Neural progenitor cell (in vitro differentiated cells): ENCODE data around the gene NDRG2. TPM values are rescaled to one million over a fixed set of nuclear protein-coding genes. Genes with fewer than 3 reads are reported as not detected.

ENCODE experiments used
- DNase-seq: peaks from one replicate; pipeline ENCODE4 v3.0.0-alpha.2; 2016; ENCODE audit warnings: low spot score
- H2AFZ ChIP-seq: fragments of 200-600 bp; sonication (generic); replicated peaks from 2 replicates; pipeline ENCODE4 v1.6.1; 2016; ENCODE audit warnings: antibody characterized with exemption
- H3F3A ChIP-seq: fragments of 200-600 bp; sonication (generic); 2 replicates; pipeline ENCODE4 v1.6.1; 2016; ENCODE audit warnings: antibody characterized with exemption, low read depth
- H3K27ac ChIP-seq: fragments of 200-600 bp; sonication (generic); 2 replicates; pipeline ENCODE4 v1.5.1; 2016; ENCODE audit warnings: mild to moderate bottlenecking
- H3K27me3 ChIP-seq: fragments of 200-600 bp; sonication (generic); 2 replicates; pipeline ENCODE4 v1.6.1; 2016; ENCODE audit warnings: mild to moderate bottlenecking, moderate library complexity
- H3K36me3 ChIP-seq: fragments of 200-600 bp; sonication (generic); 2 replicates; pipeline ENCODE4 v1.5.1; 2016
- H3K4me1 ChIP-seq: fragments of 200-600 bp; sonication (generic); 2 replicates; pipeline ENCODE4 v1.6.1; 2016; ENCODE audit warnings: mixed run types
- H3K4me2 ChIP-seq: fragments of 200-600 bp; sonication (generic); 2 replicates; pipeline ENCODE4 v1.6.1; 2016
- H3K4me3 ChIP-seq: fragments of 200-600 bp; sonication (generic); 2 replicates; pipeline ENCODE4 v1.5.1; 2016
- H3K79me2 ChIP-seq: fragments of 200-600 bp; sonication (generic); 2 replicates; pipeline ENCODE4 v1.6.1; 2016; ENCODE audit warnings: low read depth
- H3K9ac ChIP-seq: fragments of 200-600 bp; sonication (generic); 2 replicates; pipeline ENCODE4 v1.6.1; 2016
- H3K9me3 ChIP-seq: fragments of 200-600 bp; sonication (generic); 2 replicates; pipeline ENCODE4 v1.5.1; 2016; ENCODE audit warnings: low read depth
- H4K20me1 ChIP-seq: fragments of 200-600 bp; sonication (generic); 2 replicates; pipeline ENCODE4 v1.6.1; 2016; ENCODE audit warnings: low read depth
- H3K27ac Mint-ChIP-seq: 3 replicates; pipeline ENCODE4 v1.8.0; 2021; ENCODE audit warnings: mixed read lengths
- H3K27me3 Mint-ChIP-seq: 2 replicates; pipeline ENCODE4 v1.8.0; 2022; ENCODE audit warnings: low read depth, mild to moderate bottlenecking, inconsistent platforms, moderate library complexity, mixed read lengths; ENCODE audit not compliant: insufficient read depth
- H3K36me3 Mint-ChIP-seq: 3 replicates; pipeline ENCODE4 v1.8.0; 2021; ENCODE audit warnings: mixed read lengths
- H3K4me1 Mint-ChIP-seq: 3 replicates; pipeline ENCODE4 v1.8.0; 2021; ENCODE audit warnings: mixed read lengths
- H3K4me3 Mint-ChIP-seq: 3 replicates; pipeline ENCODE4 v1.8.0; 2021; ENCODE audit warnings: mild to moderate bottlenecking, moderate library complexity, mixed read lengths
- H3K9me3 Mint-ChIP-seq: 3 replicates; pipeline ENCODE4 v1.8.0; 2020; ENCODE audit warnings: mixed read lengths
- EZH2 ChIP-seq: fragments of 200-600 bp; sonication (generic); IDR thresholded peaks from 2 replicates; pipeline ENCODE4 v1.6.1; 2017; ENCODE audit warnings: antibody characterized with exemption, mild to moderate bottlenecking, moderate library complexity
- EZH2phosphoT487 ChIP-seq: fragments of 200-600 bp; sonication (generic); IDR thresholded peaks from 2 replicates; pipeline ENCODE4 v1.6.1; 2017; ENCODE audit warnings: antibody characterized with exemption
- microRNA-seq: library from miRNA; unstranded; fragments of <30 nt; microRNA quantifications from one replicate; pipeline ENCODE4, GENCODE V29; 2016
- total RNA-seq: library from RNA; depleted of rRNA; stranded (reverse); fragments of >200 nt; gene quantifications from 2 replicates; pipeline ENCODE4 v1.2.3, GENCODE V29; 2015; ENCODE audit warnings: low replicate concordance
- TF ChIP-seq, protein P1 (sequence below): fragments of 200-600 bp; sonication (generic); IDR thresholded peaks from 2 replicates; pipeline ENCODE4 v1.5.1; 2017; ENCODE audit warnings: antibody characterized with exemption, mild to moderate bottlenecking

Gene NDRG2
- total RNA-seq, 1 donor from 2014 or later, result 1.3 TPM

DNA sequence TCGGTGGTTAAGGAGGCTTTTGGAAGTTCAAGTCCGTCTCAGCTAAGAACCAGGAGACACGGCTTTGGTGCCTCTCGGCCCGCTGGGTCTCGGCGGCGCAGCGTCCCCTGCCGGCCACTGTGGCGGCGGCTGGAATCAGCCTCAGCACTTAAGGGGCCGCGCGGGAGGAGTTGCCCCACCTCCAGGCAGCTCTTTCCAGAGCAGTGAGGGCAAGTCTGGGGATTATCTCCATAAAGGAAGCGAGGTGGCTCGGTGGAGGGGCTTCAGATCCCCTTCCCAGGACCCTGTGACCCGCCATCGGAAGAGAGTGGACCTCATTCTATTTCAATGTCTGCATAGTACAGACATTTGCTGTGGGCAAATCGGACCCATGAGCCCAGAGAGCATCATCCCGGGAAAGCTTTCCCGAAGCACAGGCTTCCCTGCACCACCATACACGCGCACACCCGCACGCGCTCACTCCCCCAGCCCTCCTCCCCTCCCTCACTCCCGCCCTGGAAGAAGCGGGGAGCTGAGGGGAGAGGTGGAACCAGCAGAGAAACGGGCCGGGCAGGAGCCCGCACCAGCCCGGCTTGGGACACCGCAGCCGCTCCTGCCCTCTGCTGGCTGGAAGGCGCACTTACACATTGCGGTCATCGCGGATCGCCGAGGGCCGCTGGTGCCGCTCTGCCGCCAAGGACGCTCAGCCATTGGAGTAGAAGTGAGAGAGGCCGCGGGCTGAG, 53.7 kb downstream of the NDRG2 start:
- no peaks in the 10 kb centered on the region for H3K9me3 ChIP-seq
- peaks cover 46% of the 10 kb centered on the region for H3K27me3 ChIP-seq
- peaks cover 4% of the 10 kb centered on the region for H3F3A ChIP-seq
- Mint-ChIP-seq H3K9me3 (no peaks in the 10 kb centered on the region), H3K4me1 (peaks cover 7% of the 10 kb centered on the region), H3K27ac (peak overlapping the region; percentile 94), H3K27me3 (no peaks in the 10 kb centered on the region), H3K36me3 (no peaks in the 10 kb centered on the region), H3K4me3 (peak overlapping the region; percentile 96)
- no peaks in the 10 kb centered on the region for H4K20me1 ChIP-seq
- H2AFZ ChIP-seq, result peak overlapping the region; percentile 95
- H3K4me2 ChIP-seq, result peak overlapping the region; percentile 77
- H3K4me1 ChIP-seq, result no peaks in the 10 kb centered on the region
- no peak overlapping the region for H3K27ac ChIP-seq
- H3K36me3 ChIP-seq, result no peaks in the 10 kb centered on the region
- peak overlapping the region; percentile 67 for H3K4me3 ChIP-seq
- TF ChIP-seq EZH2 (no peak), EZH2phosphoT487 (no peak)
- TF ChIP-seq, protein P1, sequence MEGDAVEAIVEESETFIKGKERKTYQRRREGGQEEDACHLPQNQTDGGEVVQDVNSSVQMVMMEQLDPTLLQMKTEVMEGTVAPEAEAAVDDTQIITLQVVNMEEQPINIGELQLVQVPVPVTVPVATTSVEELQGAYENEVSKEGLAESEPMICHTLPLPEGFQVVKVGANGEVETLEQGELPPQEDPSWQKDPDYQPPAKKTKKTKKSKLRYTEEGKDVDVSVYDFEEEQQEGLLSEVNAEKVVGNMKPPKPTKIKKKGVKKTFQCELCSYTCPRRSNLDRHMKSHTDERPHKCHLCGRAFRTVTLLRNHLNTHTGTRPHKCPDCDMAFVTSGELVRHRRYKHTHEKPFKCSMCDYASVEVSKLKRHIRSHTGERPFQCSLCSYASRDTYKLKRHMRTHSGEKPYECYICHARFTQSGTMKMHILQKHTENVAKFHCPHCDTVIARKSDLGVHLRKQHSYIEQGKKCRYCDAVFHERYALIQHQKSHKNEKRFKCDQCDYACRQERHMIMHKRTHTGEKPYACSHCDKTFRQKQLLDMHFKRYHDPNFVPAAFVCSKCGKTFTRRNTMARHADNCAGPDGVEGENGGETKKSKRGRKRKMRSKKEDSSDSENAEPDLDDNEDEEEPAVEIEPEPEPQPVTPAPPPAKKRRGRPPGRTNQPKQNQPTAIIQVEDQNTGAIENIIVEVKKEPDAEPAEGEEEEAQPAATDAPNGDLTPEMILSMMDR, result peak; percentile 83
- H3K9ac ChIP-seq, result no peak overlapping the region
- no peaks in the 10 kb centered on the region for H3K79me2 ChIP-seq
- DNase-seq, result peak; percentile 93

DNA sequence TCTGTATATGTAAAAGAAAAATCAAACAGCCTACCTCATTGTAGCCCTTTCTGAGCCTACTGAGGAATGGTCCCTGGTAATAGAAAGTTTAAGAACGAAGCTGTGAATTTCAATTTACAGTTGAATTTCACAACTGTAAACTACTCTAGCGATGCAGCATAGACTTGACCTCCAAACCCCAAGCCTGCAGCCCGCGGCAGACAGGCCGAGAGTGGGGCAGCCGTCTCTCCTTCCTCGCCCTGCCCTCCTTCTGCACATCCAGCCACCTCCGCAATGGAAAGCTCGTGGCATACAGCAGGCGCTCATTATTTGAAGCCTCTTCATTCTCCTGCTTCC, 54.2 kb downstream of the NDRG2 start:
- Histone ChIP-seq H3K27ac (no peak overlapping the region), H3K9ac (no peak overlapping the region)
- no peaks in the 10 kb centered on the region for H3K27me3 Mint-ChIP-seq

DNA sequence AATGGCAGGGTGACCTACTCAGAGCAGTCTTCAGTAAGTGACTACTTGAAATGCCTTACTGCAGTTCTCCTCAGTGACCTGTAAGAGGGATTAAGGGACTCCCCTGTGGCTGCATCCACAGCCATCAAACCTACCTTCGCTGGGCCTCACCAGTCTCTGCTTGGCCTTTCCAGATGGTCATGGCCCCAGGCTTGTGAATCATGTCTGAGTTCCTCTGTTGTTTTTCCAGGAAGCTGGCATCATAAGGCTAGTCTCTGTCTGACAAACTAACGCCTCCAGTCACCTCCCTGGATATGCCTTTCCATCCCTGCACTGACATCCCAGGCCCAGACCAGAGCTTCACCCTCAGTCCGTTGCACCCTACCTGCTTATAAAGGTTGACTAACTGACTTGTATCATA, 55.5 kb downstream of the NDRG2 start:
- Histone ChIP-seq H3K9ac (no peak overlapping the region), H3K27me3 (peaks cover 46% of the 10 kb centered on the region), H3K36me3 (no peaks in the 10 kb centered on the region), H3K27ac (no peak overlapping the region), H3F3A (peaks cover 4% of the 10 kb centered on the region), H3K9me3 (no peaks in the 10 kb centered on the region), H2AFZ (no peak overlapping the region), H3K4me1 (no peaks in the 10 kb centered on the region), H3K4me3 (no peak overlapping the region), H3K4me2 (no peak overlapping the region), H4K20me1 (no peaks in the 10 kb centered on the region), H3K79me2 (no peaks in the 10 kb centered on the region)
- Mint-ChIP-seq H3K4me3 (no peak overlapping the region), H3K36me3 (no peaks in the 10 kb centered on the region), H3K4me1 (peaks cover 7% of the 10 kb centered on the region), H3K9me3 (no peaks in the 10 kb centered on the region), H3K27ac (no peak overlapping the region), H3K27me3 (peaks cover 1% of the 10 kb centered on the region)
- no peak for DNase-seq
- TF ChIP-seq, protein P1, result no peak
- TF ChIP-seq EZH2phosphoT487, result no peak
- no peak for TF ChIP-seq EZH2

More for the DNA sequence above, 54.2 kb downstream of the NDRG2 start:
- Mint-ChIP-seq H3K27ac (no peak overlapping the region), H3K36me3 (no peaks in the 10 kb centered on the region), H3K9me3 (no peaks in the 10 kb centered on the region), H3K4me1 (peaks cover 7% of the 10 kb centered on the region), H3K4me3 (peak overlapping the region; percentile 96)
- Histone ChIP-seq H3K79me2 (no peaks in the 10 kb centered on the region), H3K9me3 (no peaks in the 10 kb centered on the region), H3K36me3 (no peaks in the 10 kb centered on the region), H3K4me1 (no peaks in the 10 kb centered on the region), H4K20me1 (no peaks in the 10 kb centered on the region), H3K4me3 (peak overlapping the region; percentile 67), H3F3A (peaks cover 4% of the 10 kb centered on the region), H3K4me2 (peak overlapping the region; percentile 77), H3K27me3 (peaks cover 46% of the 10 kb centered on the region), H2AFZ (no peak overlapping the region)
- TF ChIP-seq, protein P1, result no peak
- no peak for DNase-seq

Small RNA genes within 50 kb of the gene (microRNA-seq; reads per million reads assigned to microRNA genes)
- not detected for gene MIR6717

Other genes with a start within 250 kb of the NDRG2 start
- not detected in 2 replicates for gene RNASE6, start 243.8 kb downstream of the NDRG2 start, total RNA-seq
- 5.7 TPM in 1 of 2 replicates, not detected in the other for gene RNASE1, start 222.2 kb downstream of the NDRG2 start, total RNA-seq
- gene RNASE3, start 133.7 kb downstream of the NDRG2 start, total RNA-seq, result not detected in 2 replicates
- not detected in 2 replicates for gene RNASE2, start 69.6 kb downstream of the NDRG2 start, total RNA-seq
- 126 and 155 TPM in 2 replicates for gene METTL17, start 35.1 kb downstream of the NDRG2 start, total RNA-seq
- gene SLC39A2, start 25.8 kb downstream of the NDRG2 start, total RNA-seq, result not detected in 2 replicates
- not detected in 2 replicates for gene TPPP2, start 5.2 kb upstream of the NDRG2 start, total RNA-seq
- 0.12 TPM in 1 of 2 replicates, not detected in the other for gene RNASE13, start 9.7 kb upstream of the NDRG2 start, total RNA-seq
- gene RNASE7, start 17.3 kb upstream of the NDRG2 start, total RNA-seq, result not detected in 2 replicates
- not detected in 2 replicates for gene RNASE8, start 32.8 kb upstream of the NDRG2 start, total RNA-seq
- gene ARHGEF40, start 45.2 kb upstream of the NDRG2 start, total RNA-seq, result 15.0 and 46.0 TPM in 2 replicates
- gene ZNF219, start 73.6 kb upstream of the NDRG2 start, total RNA-seq, result 46.2 and 231 TPM in 2 replicates
- gene TMEM253, start 76.0 kb upstream of the NDRG2 start, total RNA-seq, result 0.22 and 1.3 TPM in 2 replicates
- under 0.01 TPM in 1 of 2 replicates, not detected in the other for gene OR5AU1, start 131.0 kb upstream of the NDRG2 start, total RNA-seq
- 1,681 and 1,872 TPM in 2 replicates for gene HNRNPC, start 244.4 kb upstream of the NDRG2 start, total RNA-seq